K562 (cell line): ENCODE data around the gene CNPY4. TPM values are rescaled to one million over a fixed set of nuclear protein-coding genes. Genes with fewer than 3 reads are reported as not detected.

ENCODE experiments used
- BRD4 ChIP-seq: fragments of 200-600 bp; sonication (generic); IDR thresholded peaks from 2 replicates; pipeline ENCODE4 v1.6.1; 2017; ENCODE audit warnings: inconsistent platforms
- CBFB ChIP-seq: sonication (generic); formaldehyde crosslinking; IDR thresholded peaks from 2 replicates; pipeline ENCODE4 v1.4.0; 2020; ENCODE audit warnings: mild to moderate bottlenecking, missing genetic modification reagents
- FOXA3 ChIP-seq, 2 experiments: fragments of 450-650 bp in 1 of 2; sonication (generic) in 1 of 2; formaldehyde crosslinking; IDR thresholded peaks in 1 of 2; conservative IDR thresholded peaks in 1 of 2; 2 replicates each; pipeline versions ENCODE4 v1.4.0 to v1.8.0; 2020 to 2022; ENCODE audit warnings: mild to moderate bottlenecking in 2 of 2, missing genetic modification reagents in 1 of 2
- GTF2F1 ChIP-seq: IDR thresholded peaks from 2 replicates; pipeline ENCODE4 v1.6.1; 2011; ENCODE audit warnings: low read depth, low read length, improper control_type of control experiment
- HDAC8 ChIP-seq: fragments of 450-650 bp; IDR thresholded peaks from 2 replicates; pipeline ENCODE4 v1.6.1; 2016; ENCODE audit warnings: mild to moderate bottlenecking, missing genetic modification characterization, moderate library complexity, missing compliant biosample characterization
- IFI16 ChIP-seq: fragments of 250-450 bp; sonication (Bioruptor Pico); IDR thresholded peaks from 2 replicates; pipeline ENCODE4 v2.1.2; 2022; ENCODE audit warnings: mild to moderate bottlenecking, inconsistent platforms
- PCBP1 ChIP-seq: fragments of 200-400 bp; formaldehyde crosslinking; IDR thresholded peaks from 2 replicates; pipeline ENCODE4 v1.6.1; 2018; ENCODE audit warnings: mild to moderate bottlenecking, low read depth, low read length; ENCODE audit not compliant: poor library complexity, severe bottlenecking
- SMARCA5 ChIP-seq: fragments of 450-650 bp; IDR thresholded peaks from 2 replicates; pipeline ENCODE4 v1.6.1; 2016
- TARDBP ChIP-seq: fragments of 450-650 bp; IDR thresholded peaks from 2 replicates; pipeline ENCODE4 v1.6.1; 2016
- polyA plus RNA-seq, 8 experiments: library from polyadenylated mRNA; depleted of rRNA in 4 of 8; stranded (reverse) in 5 of 8; unstranded in 3 of 8; fragments of >200 nt; fragmentation: Nextera tagmentation in 2 of 8; fragmentation: Illumina TruSeq in 1 of 8; extraction: Ambion mirVana in 2 of 8; extraction: Trizol in 1 of 8; gene quantifications; 2 replicates each; pipeline versions ENCODE4 v1.2.1 to v1.2.3, GENCODE V29; 2011 to 2014; ENCODE audit warnings: inconsistent platforms in 1 of 8, missing spikeins in 1 of 8
- total RNA-seq, 7 experiments: library from RNA; depleted of rRNA in 6 of 7; stranded (reverse); fragments of >200 nt in 6 of 7; fragmentation: Illumina TruSeq in 2 of 7; extraction: Trizol in 2 of 7; gene quantifications; 2 replicates each; pipeline versions ENCODE4 v1.2.1 to v1.2.3, GENCODE V29; 2011 to 2021; ENCODE audit warnings: low replicate concordance in 1 of 7
- TF ChIP-seq, protein P1 (sequence below), 2 experiments: fragments of 450-650 bp; IDR thresholded peaks; 2 replicates each; pipeline ENCODE4 v1.6.1; 2016
- TF ChIP-seq, protein P2 (sequence below): sonication (generic); formaldehyde crosslinking; IDR thresholded peaks from 2 replicates; pipeline ENCODE4 v1.8.0; 2022; ENCODE audit warnings: missing genetic modification reagents, mild to moderate bottlenecking, borderline replicate concordance
- TF ChIP-seq, protein P3 (sequence below): fragments of 450-650 bp; formaldehyde crosslinking; IDR thresholded peaks from 2 replicates; pipeline ENCODE4 v1.4.0; 2020; ENCODE audit warnings: mild to moderate bottlenecking
- TF ChIP-seq, protein P4 (sequence below), 2 experiments: fragments of 450-650 bp; IDR thresholded peaks; 2 replicates each; pipeline ENCODE4 v1.6.1; 2016; ENCODE audit warnings: mild to moderate bottlenecking in 2 of 2, borderline replicate concordance in 1 of 2, low read depth in 1 of 2, moderate library complexity in 1 of 2

The CNPY4 gene
- total and polyA plus RNA-seq, 9 of the 15 experiments (the other 6 are each of a cell fraction or from before 2014, with no cell fraction given) = 1.9 to 11.2 (median 7.0) TPM

DNA sequence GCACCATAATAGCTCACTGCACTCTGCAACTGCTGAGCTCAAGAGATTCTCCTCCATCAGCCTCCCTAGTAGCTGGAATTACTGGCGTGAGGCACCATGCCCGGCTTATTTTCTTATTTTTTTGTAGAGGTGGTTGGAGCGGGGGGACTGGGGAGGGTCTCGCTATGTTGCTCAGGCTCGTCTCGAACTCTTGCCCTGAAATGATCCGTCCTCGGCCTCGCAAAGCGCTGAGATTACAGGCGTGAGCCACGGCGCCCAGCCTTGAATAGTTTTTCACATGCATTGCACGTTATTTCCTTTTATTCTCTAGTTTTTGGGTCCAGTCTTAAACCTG lies 28.8 kb downstream of the CNPY4 start (continued):
- TF ChIP-seq, protein P1, sequence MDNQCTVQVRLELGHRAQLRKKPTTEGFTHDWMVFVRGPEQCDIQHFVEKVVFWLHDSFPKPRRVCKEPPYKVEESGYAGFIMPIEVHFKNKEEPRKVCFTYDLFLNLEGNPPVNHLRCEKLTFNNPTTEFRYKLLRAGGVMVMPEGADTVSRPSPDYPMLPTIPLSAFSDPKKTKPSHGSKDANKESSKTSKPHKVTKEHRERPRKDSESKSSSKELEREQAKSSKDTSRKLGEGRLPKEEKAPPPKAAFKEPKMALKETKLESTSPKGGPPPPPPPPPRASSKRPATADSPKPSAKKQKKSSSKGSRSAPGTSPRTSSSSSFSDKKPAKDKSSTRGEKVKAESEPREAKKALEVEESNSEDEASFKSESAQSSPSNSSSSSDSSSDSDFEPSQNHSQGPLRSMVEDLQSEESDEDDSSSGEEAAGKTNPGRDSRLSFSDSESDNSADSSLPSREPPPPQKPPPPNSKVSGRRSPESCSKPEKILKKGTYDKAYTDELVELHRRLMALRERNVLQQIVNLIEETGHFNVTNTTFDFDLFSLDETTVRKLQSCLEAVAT (IDR thresholded peaks at IDR 0.05) = 0 out of 4 replicates have a peak, but pooled peaks of 1 of the 2 experiments have one; percentile 26
- TF ChIP-seq IFI16 (CRISPR knock-in tag) (no peak), TARDBP (peak; percentile 77), PCBP1 (no peak), GTF2F1 (no peak), SMARCA5 (no peak), HDAC8 (no peak), CBFB (peak; percentile 45), BRD4 (peak; percentile 61; the same call in 1 of the 2 replicates), FOXA3 (CRISPR knock-in tag; conservative IDR thresholded peaks at IDR 0.05 in 1 of 2, IDR thresholded peaks at IDR 0.05 in 1 of 2) (no peak)
- TF ChIP-seq, protein P2, sequence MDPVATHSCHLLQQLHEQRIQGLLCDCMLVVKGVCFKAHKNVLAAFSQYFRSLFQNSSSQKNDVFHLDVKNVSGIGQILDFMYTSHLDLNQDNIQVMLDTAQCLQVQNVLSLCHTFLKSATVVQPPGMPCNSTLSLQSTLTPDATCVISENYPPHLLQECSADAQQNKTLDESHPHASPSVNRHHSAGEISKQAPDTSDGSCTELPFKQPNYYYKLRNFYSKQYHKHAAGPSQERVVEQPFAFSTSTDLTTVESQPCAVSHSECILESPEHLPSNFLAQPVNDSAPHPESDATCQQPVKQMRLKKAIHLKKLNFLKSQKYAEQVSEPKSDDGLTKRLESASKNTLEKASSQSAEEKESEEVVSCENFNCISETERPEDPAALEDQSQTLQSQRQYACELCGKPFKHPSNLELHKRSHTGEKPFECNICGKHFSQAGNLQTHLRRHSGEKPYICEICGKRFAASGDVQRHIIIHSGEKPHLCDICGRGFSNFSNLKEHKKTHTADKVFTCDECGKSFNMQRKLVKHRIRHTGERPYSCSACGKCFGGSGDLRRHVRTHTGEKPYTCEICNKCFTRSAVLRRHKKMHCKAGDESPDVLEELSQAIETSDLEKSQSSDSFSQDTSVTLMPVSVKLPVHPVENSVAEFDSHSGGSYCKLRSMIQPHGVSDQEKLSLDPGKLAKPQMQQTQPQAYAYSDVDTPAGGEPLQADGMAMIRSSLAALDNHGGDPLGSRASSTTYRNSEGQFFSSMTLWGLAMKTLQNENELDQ = no peak
- TF ChIP-seq, protein P3, sequence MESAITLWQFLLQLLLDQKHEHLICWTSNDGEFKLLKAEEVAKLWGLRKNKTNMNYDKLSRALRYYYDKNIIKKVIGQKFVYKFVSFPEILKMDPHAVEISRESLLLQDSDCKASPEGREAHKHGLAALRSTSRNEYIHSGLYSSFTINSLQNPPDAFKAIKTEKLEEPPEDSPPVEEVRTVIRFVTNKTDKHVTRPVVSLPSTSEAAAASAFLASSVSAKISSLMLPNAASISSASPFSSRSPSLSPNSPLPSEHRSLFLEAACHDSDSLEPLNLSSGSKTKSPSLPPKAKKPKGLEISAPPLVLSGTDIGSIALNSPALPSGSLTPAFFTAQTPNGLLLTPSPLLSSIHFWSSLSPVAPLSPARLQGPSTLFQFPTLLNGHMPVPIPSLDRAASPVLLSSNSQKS = no peak
- TF ChIP-seq, protein P4, sequence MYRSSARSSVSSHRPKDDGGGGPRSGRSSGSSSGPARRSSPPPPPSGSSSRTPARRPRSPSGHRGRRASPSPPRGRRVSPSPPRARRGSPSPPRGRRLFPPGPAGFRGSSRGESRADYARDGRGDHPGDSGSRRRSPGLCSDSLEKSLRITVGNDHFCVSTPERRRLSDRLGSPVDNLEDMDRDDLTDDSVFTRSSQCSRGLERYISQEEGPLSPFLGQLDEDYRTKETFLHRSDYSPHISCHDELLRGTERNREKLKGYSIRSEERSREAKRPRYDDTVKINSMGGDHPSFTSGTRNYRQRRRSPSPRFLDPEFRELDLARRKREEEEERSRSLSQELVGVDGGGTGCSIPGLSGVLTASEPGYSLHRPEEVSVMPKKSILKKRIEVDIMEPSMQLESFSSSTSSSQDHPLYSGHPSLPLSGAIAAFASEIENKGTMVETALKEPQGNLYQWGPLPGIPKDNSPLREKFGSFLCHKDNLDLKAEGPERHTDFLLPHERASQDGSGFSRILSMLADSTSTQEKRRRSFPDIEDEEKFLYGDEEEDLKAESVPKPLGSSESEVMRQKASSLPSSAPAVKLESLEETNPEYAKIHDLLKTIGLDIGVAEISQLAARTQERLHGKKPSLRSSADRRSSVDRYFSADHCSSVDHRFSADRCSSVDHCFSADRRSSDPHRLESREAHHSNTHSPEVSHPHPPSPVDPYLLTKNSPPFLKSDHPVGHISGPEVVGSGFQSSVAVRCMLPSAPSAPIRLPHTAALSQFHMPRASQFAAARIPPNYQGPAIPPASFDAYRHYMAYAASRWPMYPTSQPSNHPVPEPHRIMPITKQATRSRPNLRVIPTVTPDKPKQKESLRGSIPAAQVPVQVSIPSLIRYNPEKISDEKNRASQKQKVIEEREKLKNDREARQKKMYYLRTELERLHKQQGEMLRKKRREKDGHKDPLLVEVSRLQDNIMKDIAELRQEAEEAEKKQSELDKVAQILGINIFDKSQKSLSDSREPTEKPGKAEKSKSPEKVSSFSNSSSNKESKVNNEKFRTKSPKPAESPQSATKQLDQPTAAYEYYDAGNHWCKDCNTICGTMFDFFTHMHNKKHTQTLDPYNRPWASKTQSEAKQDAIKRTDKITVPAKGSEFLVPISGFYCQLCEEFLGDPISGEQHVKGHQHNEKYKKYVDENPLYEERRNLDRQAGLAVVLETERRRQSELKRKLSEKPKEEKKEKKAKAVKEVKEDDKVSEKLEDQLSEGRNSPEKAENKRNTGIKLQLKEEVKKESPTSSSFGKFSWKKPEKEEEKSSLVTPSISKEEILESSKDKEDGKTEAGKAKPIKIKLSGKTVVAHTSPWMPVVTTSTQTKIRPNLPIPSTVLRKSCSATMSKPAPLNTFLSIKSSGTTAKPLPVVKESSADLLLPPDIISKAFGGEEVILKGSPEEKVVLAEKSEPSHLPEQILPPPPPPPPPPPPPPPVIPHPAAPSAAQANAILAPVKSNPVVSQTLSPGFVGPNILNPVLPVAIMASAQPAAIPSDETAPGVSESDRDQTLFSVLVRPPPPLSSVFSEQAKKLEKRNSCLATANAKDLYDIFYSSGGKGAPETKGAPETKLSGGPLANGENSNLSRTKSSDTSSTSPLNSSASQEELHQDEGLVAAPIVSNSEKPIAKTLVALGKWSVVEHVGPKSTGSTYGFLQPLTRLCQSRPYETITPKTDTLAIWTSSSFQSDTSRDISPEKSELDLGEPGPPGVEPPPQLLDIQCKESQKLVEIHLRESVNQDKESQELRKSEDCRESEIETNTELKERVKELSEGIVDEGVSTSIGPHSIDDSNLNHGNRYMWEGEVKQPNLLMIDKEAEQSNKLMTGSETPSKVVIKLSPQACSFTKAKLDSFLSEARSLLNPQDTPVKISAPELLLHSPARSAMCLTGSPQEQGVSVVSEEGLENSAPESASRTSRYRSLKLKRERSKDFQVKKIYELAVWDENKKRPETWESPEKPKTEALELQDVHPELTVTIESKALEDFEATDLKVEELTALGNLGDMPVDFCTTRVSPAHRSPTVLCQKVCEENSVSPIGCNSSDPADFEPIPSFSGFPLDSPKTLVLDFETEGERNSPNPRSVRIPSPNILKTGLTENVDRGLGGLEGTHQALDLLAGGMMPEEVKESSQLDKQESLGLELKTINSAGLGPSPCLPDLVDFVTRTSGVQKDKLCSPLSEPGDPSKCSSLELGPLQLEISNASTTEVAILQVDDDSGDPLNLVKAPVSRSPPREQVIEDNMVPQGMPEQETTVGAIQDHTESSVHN (IDR thresholded peaks at IDR 0.05; ENCODE audit: borderline replicate concordance in 1 of 2, low read depth in 1 of 2) = no peak
